IMR-90 (cell line): ENCODE measurements around the gene TMEM235. TPM values are rescaled to one million over a fixed set of nuclear protein-coding genes. Genes with fewer than 3 reads are reported as not detected.

Experiments used
- ATAC-seq: fragments of 200-7000 bp; cut with Tn5 transposase; 2 replicates; pipeline ENCODE4 v1.9.1; 2020; ENCODE audit warnings: low read depth, mild to moderate bottlenecking, moderate library complexity
- BruUV-seq: library from RNA; stranded (reverse); fragments of 400-500 nt; replicated peaks from 2 replicates; lab custom pipeline; 2021; lab: Mats Ljungman, UMichigan
- CTCF ChIA-PET: fragments of 300-600 bp; formaldehyde crosslinking; extraction: SDS; loops from one replicate; lab custom pipeline; 2021; ENCODE audit warnings: antibody characterized with exemption; lab: Yijun Ruan, JAX
- POLR2A ChIA-PET: fragments of 300-600 bp; sonication (Branson Sonifier 250); formaldehyde crosslinking; loops from one replicate; lab custom pipeline; 2022; ENCODE audit warnings: antibody characterized with exemption; ENCODE audit not compliant: unreplicated experiment; lab: Charles Lee
- DNase-seq: peaks from one replicate; pipeline ENCODE4 v3.0.0; 2013
- H2AFZ ChIP-seq: replicated peaks from 2 replicates; pipeline ENCODE3; 2013; ENCODE audit warnings: low read length, mild to moderate bottlenecking; ENCODE audit not compliant: poor library complexity
- H2AK5ac ChIP-seq: 2 replicates; pipeline ENCODE4 v1.6.1; 2013; ENCODE audit warnings: low read depth, low read length, inconsistent platforms
- H2AK9ac ChIP-seq: replicated peaks from 2 replicates; pipeline ENCODE3; 2013; ENCODE audit warnings: mild to moderate bottlenecking, low read depth, low read length, moderate library complexity; ENCODE audit not compliant: poor library complexity
- H2BK120ac ChIP-seq: 2 replicates; pipeline ENCODE4 v1.6.1; 2013; ENCODE audit warnings: low read depth, low read length, inconsistent platforms
- H2BK15ac ChIP-seq: 3 replicates; pipeline ENCODE4 v1.6.1; 2013; ENCODE audit warnings: low read depth, low read length, inconsistent platforms
- H2BK20ac ChIP-seq: 2 replicates; pipeline ENCODE4 v1.6.1; 2013; ENCODE audit warnings: low read depth, mild to moderate bottlenecking, inconsistent platforms, low read length, moderate library complexity
- H2BK5ac ChIP-seq: 2 replicates; pipeline ENCODE4 v1.6.1; 2013; ENCODE audit warnings: mild to moderate bottlenecking, low read depth, low read length, inconsistent platforms; ENCODE audit not compliant: poor library complexity, severe bottlenecking
- H3K14ac ChIP-seq: replicated peaks from 2 replicates; pipeline ENCODE4 v1.6.1; 2013; ENCODE audit warnings: low read depth, low read length, inconsistent platforms
- H3K18ac ChIP-seq: 2 replicates; pipeline ENCODE4 v1.6.1; 2013; ENCODE audit warnings: low read depth, low read length, control low read depth
- H3K23ac ChIP-seq: 2 replicates; pipeline ENCODE4 v1.6.1; 2013; ENCODE audit warnings: low read depth, low read length, inconsistent platforms
- H3K27ac ChIP-seq: 2 replicates; pipeline ENCODE4 v1.5.1; 2013; ENCODE audit warnings: mild to moderate bottlenecking, control low read depth, low read length; ENCODE audit not compliant: insufficient read depth
- H3K27me3 ChIP-seq: 2 replicates; pipeline ENCODE4 v1.6.1; 2013; ENCODE audit warnings: low read length; ENCODE audit not compliant: control insufficient read depth, insufficient read depth
- H3K36me3 ChIP-seq: 2 replicates; pipeline ENCODE4 v1.6.1; 2013; ENCODE audit warnings: low read length, mixed read lengths; ENCODE audit not compliant: control insufficient read depth, insufficient read depth
- H3K4ac ChIP-seq: 2 replicates; pipeline ENCODE4 v1.6.1; 2013; ENCODE audit warnings: low read depth, low read length, inconsistent platforms
- H3K4me1 ChIP-seq: 2 replicates; pipeline ENCODE4 v1.6.1; 2013; ENCODE audit warnings: low read length, mixed read lengths; ENCODE audit not compliant: control insufficient read depth, insufficient read depth
- H3K4me2 ChIP-seq: 2 replicates; pipeline ENCODE4 v1.6.1; 2013; ENCODE audit warnings: low read depth, mild to moderate bottlenecking, control low read depth, low read length, moderate library complexity
- H3K4me3 ChIP-seq: 2 replicates; pipeline ENCODE4 v1.5.1; 2013; ENCODE audit warnings: low read depth, mild to moderate bottlenecking, control low read depth, low read length, moderate library complexity; ENCODE audit not compliant: insufficient read depth
- H3K56ac ChIP-seq: 2 replicates; pipeline ENCODE4 v1.6.1; 2013; ENCODE audit warnings: low read length, inconsistent platforms; ENCODE audit not compliant: insufficient read depth; ENCODE audit errors: extremely low read depth
- H3K79me1 ChIP-seq, 2 experiments: 2 replicates each; pipeline ENCODE4 v1.6.1; 2013; ENCODE audit warnings: low read length in 2 of 2, inconsistent platforms in 1 of 2, low read depth in 1 of 2
- H3K9ac ChIP-seq: 2 replicates; pipeline ENCODE4 v1.6.1; 2013; ENCODE audit warnings: low read depth, low read length, control low read depth
- H3K9me1 ChIP-seq: 2 replicates; pipeline ENCODE4 v1.6.1; 2013; ENCODE audit warnings: low read length, inconsistent platforms; ENCODE audit not compliant: insufficient read depth
- H3K9me3 ChIP-seq: 2 replicates; pipeline ENCODE4 v1.6.1; 2013; ENCODE audit warnings: low read length; ENCODE audit not compliant: control insufficient read depth, insufficient read depth
- H4K20me1 ChIP-seq: 2 replicates; pipeline ENCODE4 v1.6.1; 2013; ENCODE audit warnings: low read length, inconsistent platforms; ENCODE audit not compliant: insufficient read depth
- H4K5ac ChIP-seq: 2 replicates; pipeline ENCODE4 v1.6.1; 2013; ENCODE audit warnings: mild to moderate bottlenecking, low read depth, low read length, control low read depth
- H4K8ac ChIP-seq, 2 experiments: 2 replicates each; pipeline ENCODE4 v1.6.1; 2013; ENCODE audit warnings: low read depth in 2 of 2, low read length in 2 of 2, control low read depth in 1 of 2, inconsistent platforms in 1 of 2
- H4K91ac ChIP-seq: 2 replicates; pipeline ENCODE4 v1.6.1; 2013; ENCODE audit warnings: low read depth, low read length, inconsistent platforms; ENCODE audit not compliant: insufficient read depth
- BHLHE40 ChIP-seq: fragments of 150-350 bp; IDR thresholded peaks from 2 replicates; pipeline ENCODE4 v1.6.1; 2016; ENCODE audit warnings: mild to moderate bottlenecking, low read depth, low read length
- CEBPB ChIP-seq: IDR thresholded peaks from 2 replicates; pipeline ENCODE4 v1.6.1; 2012; ENCODE audit warnings: low read depth, low read length, improper control_type of control experiment
- CHD1 ChIP-seq: IDR thresholded peaks from 2 replicates; pipeline ENCODE4 v1.6.1; 2012; ENCODE audit warnings: low read depth, low read length, improper control_type of control experiment
- ELK1 ChIP-seq: fragments of 150-350 bp; IDR thresholded peaks from 2 replicates; pipeline ENCODE4 v1.6.1; 2016; ENCODE audit warnings: low read depth, mild to moderate bottlenecking, low read length, moderate library complexity, borderline replicate concordance
- FOS ChIP-seq: fragments of 150-350 bp; IDR thresholded peaks from 2 replicates; pipeline ENCODE4 v1.6.1; 2016; ENCODE audit warnings: low read depth, low read length
- MAFK ChIP-seq: IDR thresholded peaks from 2 replicates; pipeline ENCODE4 v1.6.1; 2012; ENCODE audit warnings: low read depth, low read length, improper control_type of control experiment
- MAZ ChIP-seq: IDR thresholded peaks from 2 replicates; pipeline ENCODE4 v1.6.1; 2012; ENCODE audit warnings: low read depth, mild to moderate bottlenecking, low read length, improper control_type of control experiment, moderate library complexity, borderline replicate concordance
- MXI1 ChIP-seq: IDR thresholded peaks from 2 replicates; pipeline ENCODE4 v1.6.1; 2012; ENCODE audit warnings: low read depth, mild to moderate bottlenecking, low read length, moderate library complexity, borderline replicate concordance
- RFX5 ChIP-seq: IDR thresholded peaks from 2 replicates; pipeline ENCODE4 v1.8.0; 2012; ENCODE audit warnings: low read depth, mild to moderate bottlenecking, low read length, moderate library complexity
- WGBS, 2 experiments: methylation state at CpG; one replicate each; pipeline versions ENCODE4 v1.1.5 to v1.1.7; 2013; ENCODE audit warnings: missing lambda C conversion rate in 2 of 2; ENCODE audit not compliant: insufficient read length in 1 of 2; ENCODE audit errors: extremely low coverage in 2 of 2; 5-methylcytosine and 5-hydroxymethylcytosine counted together
- dilution Hi-C: fragments of 300-500 bp; cut with HindIII; formaldehyde crosslinking; loops from one replicate; pipeline ENCODE4 v1.14.3; 2018; ENCODE audit warnings: low sequenced_read_pairs; ENCODE audit not compliant: unreplicated experiment
- in situ Hi-C: fragments of 300-500 bp; cut with MboI; formaldehyde crosslinking; loops from 3 replicates; pipeline ENCODE4 v1.14.3; 2019; ENCODE audit warnings: low sequenced_read_pairs, inconsistent platforms, mixed read lengths
- intact Hi-C: fragments of 100-400 bp; cut with micrococcal nuclease; formaldehyde crosslinking; loops from 2 replicates; pipeline ENCODE4 v1.10.0; 2022
- polyA plus RNA-seq, 3 experiments: library from polyadenylated mRNA; depleted of rRNA; stranded (reverse); fragments of >200 nt; gene quantifications; 2 replicates each; pipeline ENCODE4 v1.2.3, GENCODE V29; 2012; ENCODE audit warnings: low replicate concordance in 1 of 3
- total RNA-seq: library from RNA; depleted of rRNA; stranded (reverse); fragments of >200 nt; gene quantifications from 2 replicates; pipeline ENCODE4 v1.2.3, GENCODE V29; 2012
- TF ChIP-seq, protein P1 (sequence below): conservative IDR thresholded peaks from 2 replicates; pipeline ENCODE4 v1.5.1; 2012; ENCODE audit warnings: mild to moderate bottlenecking, low read depth, low read length, improper control_type of control experiment
- TF ChIP-seq, protein P2 (sequence below): fragments of 150-350 bp; IDR thresholded peaks from 2 replicates; pipeline ENCODE4 v1.6.1; 2017; ENCODE audit warnings: mild to moderate bottlenecking, antibody characterized with exemption, low read length, low read depth

Gene TMEM235
- total and polyA plus RNA-seq, 2 of the 4 experiments (the other 2 are of a cell fraction), result not detected

- CTCF ChIA-PET, result no interaction called here
- no peaks in the 10 kb centered on the region for H3K79me1 ChIP-seq
- no peak for TF ChIP-seq MAFK
- no peak for TF ChIP-seq FOS
- TF ChIP-seq BHLHE40, result no peak
- TF ChIP-seq, protein P1, sequence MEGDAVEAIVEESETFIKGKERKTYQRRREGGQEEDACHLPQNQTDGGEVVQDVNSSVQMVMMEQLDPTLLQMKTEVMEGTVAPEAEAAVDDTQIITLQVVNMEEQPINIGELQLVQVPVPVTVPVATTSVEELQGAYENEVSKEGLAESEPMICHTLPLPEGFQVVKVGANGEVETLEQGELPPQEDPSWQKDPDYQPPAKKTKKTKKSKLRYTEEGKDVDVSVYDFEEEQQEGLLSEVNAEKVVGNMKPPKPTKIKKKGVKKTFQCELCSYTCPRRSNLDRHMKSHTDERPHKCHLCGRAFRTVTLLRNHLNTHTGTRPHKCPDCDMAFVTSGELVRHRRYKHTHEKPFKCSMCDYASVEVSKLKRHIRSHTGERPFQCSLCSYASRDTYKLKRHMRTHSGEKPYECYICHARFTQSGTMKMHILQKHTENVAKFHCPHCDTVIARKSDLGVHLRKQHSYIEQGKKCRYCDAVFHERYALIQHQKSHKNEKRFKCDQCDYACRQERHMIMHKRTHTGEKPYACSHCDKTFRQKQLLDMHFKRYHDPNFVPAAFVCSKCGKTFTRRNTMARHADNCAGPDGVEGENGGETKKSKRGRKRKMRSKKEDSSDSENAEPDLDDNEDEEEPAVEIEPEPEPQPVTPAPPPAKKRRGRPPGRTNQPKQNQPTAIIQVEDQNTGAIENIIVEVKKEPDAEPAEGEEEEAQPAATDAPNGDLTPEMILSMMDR, result no peak
- no peak for TF ChIP-seq ELK1
- no peak for TF ChIP-seq CEBPB
- TF ChIP-seq, protein P2, sequence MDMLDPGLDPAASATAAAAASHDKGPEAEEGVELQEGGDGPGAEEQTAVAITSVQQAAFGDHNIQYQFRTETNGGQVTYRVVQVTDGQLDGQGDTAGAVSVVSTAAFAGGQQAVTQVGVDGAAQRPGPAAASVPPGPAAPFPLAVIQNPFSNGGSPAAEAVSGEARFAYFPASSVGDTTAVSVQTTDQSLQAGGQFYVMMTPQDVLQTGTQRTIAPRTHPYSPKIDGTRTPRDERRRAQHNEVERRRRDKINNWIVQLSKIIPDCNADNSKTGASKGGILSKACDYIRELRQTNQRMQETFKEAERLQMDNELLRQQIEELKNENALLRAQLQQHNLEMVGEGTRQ, result no peak
- TF ChIP-seq MXI1, result no peak
- no peak for TF ChIP-seq MAZ
- no peak for TF ChIP-seq RFX5
- TF ChIP-seq CHD1, result no peak
- no peak overlapping the region for H3K56ac ChIP-seq
- H4K5ac ChIP-seq, result no peak overlapping the region
- no peak overlapping the region for H2AK9ac ChIP-seq
- H3K23ac ChIP-seq, result no peak overlapping the region
- H3K4me2 ChIP-seq, result no peak overlapping the region; the same call in 1 of the 2 replicates
- intact Hi-C loops (no loop called here), dilution Hi-C loops (no loop called here), in situ Hi-C loops (no loop called here)
- no peak overlapping the region for H3K18ac ChIP-seq
- peak; percentile 74 for ATAC-seq
- H2BK5ac ChIP-seq, result no peak overlapping the region
- no TSS peak for BruUV-seq
- H4K91ac ChIP-seq, result no peak overlapping the region
- no peaks in the 10 kb centered on the region for H3K36me3 ChIP-seq
- no peaks in the 10 kb centered on the region for H4K20me1 ChIP-seq
- H3K9ac ChIP-seq, result no peak overlapping the region
- peaks cover 38% of the 10 kb centered on the region for H3K27me3 ChIP-seq
- no peak overlapping the region for H3K14ac ChIP-seq
- no peaks in the 10 kb centered on the region for H3K4me1 ChIP-seq
- H3K4ac ChIP-seq, result no peak overlapping the region
- no peaks in the 10 kb centered on the region for H3K9me3 ChIP-seq
- no peak overlapping the region for H2AK5ac ChIP-seq
- H2BK120ac ChIP-seq, result no peak overlapping the region
- no peak overlapping the region for H3K27ac ChIP-seq
- no peak overlapping the region for H2BK15ac ChIP-seq
- H4K8ac ChIP-seq, result no peak overlapping the region
- DNase-seq, result no peak
- WGBS, 2 experiments, result 1% methylated on average over 17 of the region's 55 CpGs; no CpG with 5 or more reads in 1 of the 2 experiments
- H3K4me3 ChIP-seq, result no peak overlapping the region
- POLR2A ChIA-PET, result no interaction called here
- no peak overlapping the region for H2BK20ac ChIP-seq
- H2AFZ ChIP-seq, result peak overlapping the region; percentile 11
- H3K9me1 ChIP-seq, result no peaks in the 10 kb centered on the region
Measured at GRCh38 chr17:78231991-78232858, 794 bp downstream of the TMEM235 start.
